CMK (cell line): ENCODE results near the gene CPN2.
A peak's percentile ranks its signal among the peaks of the same experiment; 100 is the strongest.

Experiments
- DNase-seq: peaks from one replicate; pipeline ENCODE4 v3.0.0-alpha.2; 2010; ENCODE audit warnings: low read depth

The CPN2 gene

GRCh38 chr3:194351080-194351672, at the start of gene CPN2:
TSS of gene CPN2 (minus strand) at chr3:194351328. CDS start at chr3:194342702, 8,626 bp downstream.
- no peak for DNase-seq

- DNase-seq, result no peak
Observed at GRCh38 chr3:194399874-194400411, 48.8 kb upstream of the CPN2 start.

GRCh38 chr3:194399166-194399565, 48.0 kb upstream of the CPN2 start, which contains the start of gene GP5:
TSS of gene GP5 (minus strand) at chr3:194399266. CDS start at chr3:194398282, 984 bp downstream.
- DNase-seq, result no peak

GRCh38 chr3:194397757-194398312, 46.7 kb upstream of the CPN2 start:
- peak; percentile 45 for DNase-seq

GRCh38 chr3:194396859-194397756, 46.0 kb upstream of the CPN2 start:
- DNase-seq, result no peak

GRCh38 chr3:194396539-194396858, 45.4 kb upstream of the CPN2 start:
- no peak for DNase-seq

GRCh38 chr3:194395778-194396538, 44.8 kb upstream of the CPN2 start:
- peak; percentile 62 for DNase-seq

GRCh38 chr3:194395212-194395611, 44.1 kb upstream of the CPN2 start:
- DNase-seq, result no peak

- DNase-seq, result no peak
Observed at GRCh38 chr3:194392576-194392975, 41.4 kb upstream of the CPN2 start.

GRCh38 chr3:194390835-194391234, 39.7 kb upstream of the CPN2 start:
- no peak for DNase-seq

GRCh38 chr3:194389269-194389668, 38.1 kb upstream of the CPN2 start:
- no peak for DNase-seq

- no peak for DNase-seq
Observed at GRCh38 chr3:194387926-194388418, 36.8 kb upstream of the CPN2 start.

- DNase-seq, result no peak
Observed at GRCh38 chr3:194387276-194387675, 36.1 kb upstream of the CPN2 start.

- no peak for DNase-seq
Observed at GRCh38 chr3:194386648-194387047, 35.5 kb upstream of the CPN2 start.

GRCh38 chr3:194386066-194386465, 34.9 kb upstream of the CPN2 start:
- no peak for DNase-seq

GRCh38 chr3:194384569-194385001, 33.5 kb upstream of the CPN2 start:
- DNase-seq, result no peak

GRCh38 chr3:194384156-194384555, 33.0 kb upstream of the CPN2 start:
- DNase-seq, result no peak

GRCh38 chr3:194383276-194383940, 32.3 kb upstream of the CPN2 start:
- DNase-seq, result no peak

GRCh38 chr3:194382892-194383223, 31.7 kb upstream of the CPN2 start:
- no peak for DNase-seq

- DNase-seq, result no peak
Observed at GRCh38 chr3:194382196-194382891, 31.2 kb upstream of the CPN2 start.

- DNase-seq, result no peak
Observed at GRCh38 chr3:194381460-194381875, 30.3 kb upstream of the CPN2 start.
